HepG2 (cell line): ENCODE results near the gene NOP56. TPM values are rescaled to one million over a fixed set of nuclear protein-coding genes. Genes with fewer than 3 reads are reported as not detected.

Experiments
- ATF1 ChIP-seq: IDR thresholded peaks from 2 replicates; pipeline ENCODE4 v1.6.1; 2016; ENCODE audit warnings: mild to moderate bottlenecking, control low read depth
- CSRNP2 ChIP-seq: sonication (generic); formaldehyde crosslinking; conservative IDR thresholded peaks from 2 replicates; pipeline ENCODE4 v1.8.0; 2022; ENCODE audit warnings: low read depth, missing genetic modification reagents
- EED ChIP-seq: sonication (generic); formaldehyde crosslinking; IDR thresholded peaks from 2 replicates; pipeline ENCODE4 v1.5.0; 2020; ENCODE audit warnings: mild to moderate bottlenecking, missing genetic modification reagents
- HDAC6 ChIP-seq: fragments of 200-600 bp; sonication (generic); IDR thresholded peaks from 2 replicates; pipeline ENCODE4 v1.7.0; 2017; ENCODE audit warnings: mild to moderate bottlenecking, antibody characterized with exemption, low read length, low read depth
- IKZF4 ChIP-seq: sonication (generic); formaldehyde crosslinking; IDR thresholded peaks from 2 replicates; pipeline ENCODE4 v1.5.1; 2020; ENCODE audit warnings: borderline replicate concordance, mild to moderate bottlenecking, low read depth, missing genetic modification reagents; ENCODE audit errors: not compliant biosample characterization
- MAZ ChIP-seq, 2 experiments: sonication (generic) in 1 of 2; formaldehyde crosslinking in 1 of 2; IDR thresholded peaks; 2 replicates each; pipeline versions ENCODE4 v1.5.0 to v1.6.1; 2012 to 2020; ENCODE audit warnings: low read depth in 2 of 2, mild to moderate bottlenecking in 2 of 2, borderline replicate concordance in 1 of 2, improper control_type of control experiment in 1 of 2, low read length in 1 of 2, missing genetic modification reagents in 1 of 2, moderate library complexity in 1 of 2
- NR2F6 ChIP-seq, 2 experiments: IDR thresholded peaks; 2 replicates each; pipeline ENCODE4 v1.6.1; 2016; ENCODE audit warnings: antibody characterized with exemption in 1 of 2, mild to moderate bottlenecking in 1 of 2
- PAF1 ChIP-seq: IDR thresholded peaks from 2 replicates; pipeline ENCODE4 v1.6.1; 2016; ENCODE audit warnings: missing genetic modification reagents, missing compliant biosample characterization
- RFX3 ChIP-seq: IDR thresholded peaks from 2 replicates; pipeline ENCODE4 v1.6.1; 2016; ENCODE audit warnings: missing biosample characterization, missing genetic modification reagents
- ZBTB40 ChIP-seq, 2 experiments: fragments of 450-650 bp in 1 of 2; sonication (generic) in 1 of 2; formaldehyde crosslinking in 1 of 2; IDR thresholded peaks; 2 replicates each; pipeline versions ENCODE4 v1.6.1 to v1.8.0; 2016 to 2022; ENCODE audit warnings: antibody characterized with exemption in 1 of 2, mild to moderate bottlenecking in 1 of 2, missing genetic modification reagents in 1 of 2
- ZFP41 ChIP-seq: sonication (generic); formaldehyde crosslinking; IDR thresholded peaks from 2 replicates; pipeline ENCODE4 v1.4.0; 2020; ENCODE audit warnings: mild to moderate bottlenecking, missing genetic modification reagents, borderline replicate concordance
- ZNF496 ChIP-seq: sonication (generic); formaldehyde crosslinking; IDR thresholded peaks from 2 replicates; pipeline ENCODE4 v1.8.1; 2023; ENCODE audit warnings: mild to moderate bottlenecking, moderate library complexity, missing genetic modification reagents; ENCODE audit not compliant: insufficient replicate concordance
- ZNF652 ChIP-seq: IDR thresholded peaks from 2 replicates; pipeline ENCODE4 v1.6.1; 2016; ENCODE audit warnings: low read depth, borderline replicate concordance
- ZNF710 ChIP-seq: sonication (generic); formaldehyde crosslinking; IDR thresholded peaks from 2 replicates; pipeline ENCODE4 v1.5.0; 2020; ENCODE audit warnings: mild to moderate bottlenecking, missing genetic modification reagents, borderline replicate concordance
- polyA plus RNA-seq, 8 experiments: library from polyadenylated mRNA; depleted of rRNA in 3 of 8; stranded (reverse) in 7 of 8; unstranded in 1 of 8; fragments of >200 nt; fragmentation: Illumina TruSeq in 4 of 8; extraction: Trizol in 4 of 8; gene quantifications; 2 replicates each; pipeline versions ENCODE4 v1.2.1 to v1.2.3, GENCODE V29; 2011 to 2016; ENCODE audit warnings: low read depth in 4 of 8, missing spikeins in 1 of 8, mixed read lengths in 1 of 8; ENCODE audit not compliant: insufficient read depth in 1 of 8
- total RNA-seq, 5 experiments: library from RNA; depleted of rRNA; stranded (reverse); fragments of >200 nt; fragmentation: Illumina TruSeq; extraction: Trizol; gene quantifications; 2 replicates each; pipeline ENCODE4 v1.2.3, GENCODE V29; 2016; ENCODE audit warnings: low read depth in 1 of 5

NOP56 gene
- total and polyA plus RNA-seq, 2 of the 13 experiments (the other 11 are each of a cell fraction or from before 2014, with no cell fraction given), result 369 to 1,116 TPM

- no peak for TF ChIP-seq MAZ (IDR thresholded peaks at IDR 0.05; ENCODE audit: borderline replicate concordance, low read depth, low read length)
- TF ChIP-seq MAZ (CRISPR knock-in tag; IDR thresholded peaks at IDR 0.05; ENCODE audit: low read depth), result peak; percentile 75; the same call in 1 of the 2 replicates
- no peak for TF ChIP-seq CSRNP2
- TF ChIP-seq ZNF710 (CRISPR knock-in tag), result peak; percentile 82; the same call in 1 of the 2 replicates
- TF ChIP-seq HDAC6, result no peak
- 0 out of 2 replicates have a peak, but pooled peaks have one; percentile 9 for TF ChIP-seq RFX3 (CRISPR knock-in tag)
- TF ChIP-seq ZFP41 (CRISPR knock-in tag), result no peak
- peak; percentile 86 for TF ChIP-seq EED (CRISPR knock-in tag)
- TF ChIP-seq PAF1 (CRISPR knock-in tag), result no peak
- peak; percentile 95 for TF ChIP-seq ZBTB40 (IDR thresholded peaks at IDR 0.05)
- peak; percentile 92 for TF ChIP-seq ZBTB40 (CRISPR knock-in tag; IDR thresholded peaks at IDR 0.05)
- TF ChIP-seq NR2F6 (IDR thresholded peaks at IDR 0.05), result peak; percentile 17; the same call in 1 of the 2 replicates
- TF ChIP-seq NR2F6 (CRISPR knock-in tag; IDR thresholded peaks at IDR 0.05), result peak; percentile 66; the same call in 1 of the 2 replicates
- peak; percentile 99 for TF ChIP-seq ATF1 (CRISPR knock-in tag)
- TF ChIP-seq ZNF652 (CRISPR knock-in tag), result peak; percentile 28; the same call in 1 of the 2 replicates
- TF ChIP-seq ZNF496 (CRISPR knock-in tag), result no peak
- peak; percentile 97 for TF ChIP-seq IKZF4 (CRISPR knock-in tag)
Measured at GRCh38 chr20:2663887-2664719, 11.7 kb downstream of the NOP56 start, which contains the start of gene IDH3B (continued).
